GM19395 (cell line): ENCODE measurements around the gene ARRDC4.
A peak's percentile ranks its signal among the peaks of the same experiment; 100 is the strongest.

Experiments
- ATAC-seq: cut with Tn5 transposase; IDR thresholded peaks from one replicate; pipeline ENCODE4 v1.9.1; 2021; ENCODE audit warnings: mild to moderate bottlenecking, moderate library complexity; ENCODE audit not compliant: unreplicated experiment

ARRDC4 gene, protein sequence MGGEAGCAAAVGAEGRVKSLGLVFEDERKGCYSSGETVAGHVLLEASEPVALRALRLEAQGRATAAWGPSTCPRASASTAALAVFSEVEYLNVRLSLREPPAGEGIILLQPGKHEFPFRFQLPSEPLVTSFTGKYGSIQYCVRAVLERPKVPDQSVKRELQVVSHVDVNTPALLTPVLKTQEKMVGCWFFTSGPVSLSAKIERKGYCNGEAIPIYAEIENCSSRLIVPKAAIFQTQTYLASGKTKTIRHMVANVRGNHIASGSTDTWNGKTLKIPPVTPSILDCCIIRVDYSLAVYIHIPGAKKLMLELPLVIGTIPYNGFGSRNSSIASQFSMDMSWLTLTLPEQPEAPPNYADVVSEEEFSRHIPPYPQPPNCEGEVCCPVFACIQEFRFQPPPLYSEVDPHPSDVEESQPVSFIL

DNA sequence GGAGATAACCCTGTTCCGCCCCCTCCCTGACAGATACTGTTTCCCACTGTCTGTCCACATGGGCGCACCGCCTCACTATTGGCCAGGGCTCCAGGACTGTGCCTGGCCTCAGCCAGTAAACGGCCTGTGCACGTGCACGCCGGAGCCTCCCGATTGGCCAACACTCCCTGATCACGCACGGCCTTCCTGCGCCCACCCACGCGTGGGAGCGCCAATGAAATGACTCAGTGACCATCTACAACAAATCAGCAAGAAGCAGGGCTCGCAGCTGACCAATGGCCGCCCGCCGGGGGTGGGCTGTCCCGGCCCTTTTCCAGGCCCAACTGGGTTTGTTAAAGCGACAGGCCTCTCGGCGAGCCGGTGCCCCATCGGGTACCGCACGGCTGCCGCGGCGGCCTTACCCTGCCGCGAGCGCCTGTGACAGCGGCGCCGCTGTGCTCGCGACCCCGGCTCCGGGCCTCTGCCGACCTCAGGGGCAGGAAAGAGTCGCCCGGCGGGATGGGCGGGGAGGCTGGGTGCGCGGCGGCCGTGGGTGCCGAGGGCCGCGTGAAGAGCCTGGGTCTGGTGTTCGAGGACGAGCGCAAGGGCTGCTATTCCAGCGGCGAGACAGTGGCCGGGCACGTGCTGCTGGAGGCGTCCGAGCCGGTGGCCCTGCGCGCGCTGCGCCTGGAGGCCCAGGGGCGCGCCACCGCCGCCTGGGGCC is at the start of gene ARRDC4:
Gene ARRDC4 (plus strand): TSS at position 340 of the 703 bp plus-strand sequence. CDS start 159 bp downstream, at position 499.
- peak; percentile 91 for ATAC-seq

DNA sequence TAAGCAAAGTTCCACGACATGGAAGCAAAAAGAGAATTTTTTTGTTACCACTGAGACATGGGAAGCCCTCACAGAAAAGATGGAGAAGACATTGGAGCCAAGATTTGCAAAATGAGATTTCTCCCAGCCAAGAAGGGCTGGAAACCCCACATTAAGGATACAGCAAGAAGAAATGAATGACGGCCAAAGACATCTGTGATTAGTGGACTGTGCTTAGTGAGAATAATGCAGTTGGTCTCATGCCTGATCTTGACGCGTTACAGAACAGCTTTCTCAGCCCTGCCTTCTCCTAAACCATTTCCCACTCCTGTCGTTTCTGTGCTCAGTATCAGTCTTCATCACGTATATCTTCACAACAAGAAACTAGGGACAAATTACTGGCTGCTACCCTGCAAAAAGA is 45.8 kb upstream of the ARRDC4 start:
- ATAC-seq = no peak

DNA sequence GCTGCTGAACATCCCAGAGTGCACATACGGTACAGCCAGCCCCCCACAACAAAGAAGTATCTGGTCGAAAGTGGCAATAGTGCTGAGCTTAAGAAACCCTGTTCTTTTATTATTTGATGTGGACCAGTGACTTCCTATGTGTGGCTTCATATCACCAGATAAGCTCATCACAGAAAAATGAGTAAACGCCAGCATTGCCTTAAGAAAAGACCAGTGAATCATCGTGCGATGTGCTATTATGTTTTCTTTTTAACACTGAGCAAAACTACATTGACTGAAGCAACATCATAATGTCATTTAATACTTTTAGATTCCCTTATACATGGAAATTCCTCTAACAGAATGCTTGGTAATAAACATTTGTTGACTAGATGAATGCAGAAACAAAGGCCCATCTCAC is 45.2 kb upstream of the ARRDC4 start:
- no peak for ATAC-seq

DNA sequence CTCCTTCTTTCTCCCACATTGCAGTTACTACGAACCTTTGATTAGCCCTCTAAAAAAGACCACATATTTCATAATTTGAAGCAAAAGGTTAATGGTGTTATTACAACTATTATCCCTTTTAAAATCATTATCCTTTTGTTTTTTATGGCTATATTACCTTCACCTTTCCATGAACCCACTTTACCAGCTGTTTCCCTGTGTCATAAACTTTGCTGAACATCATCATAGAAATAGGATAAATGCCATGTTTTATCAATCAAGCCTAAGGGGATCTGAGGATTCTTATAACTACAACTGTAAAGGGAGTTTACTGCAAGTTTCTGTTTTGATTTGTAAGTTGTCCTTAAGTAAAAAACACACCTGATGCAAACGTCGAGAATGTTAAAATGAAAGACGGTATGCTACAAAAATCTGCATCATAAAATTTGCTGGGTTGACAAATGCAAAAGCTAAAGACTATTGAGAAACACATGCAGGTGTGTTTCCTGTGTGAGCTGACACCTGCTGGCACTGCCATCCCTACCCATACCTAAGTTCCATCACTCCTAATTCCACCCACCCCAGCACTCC is 39.1 kb upstream of the ARRDC4 start:
- no peak for ATAC-seq

DNA sequence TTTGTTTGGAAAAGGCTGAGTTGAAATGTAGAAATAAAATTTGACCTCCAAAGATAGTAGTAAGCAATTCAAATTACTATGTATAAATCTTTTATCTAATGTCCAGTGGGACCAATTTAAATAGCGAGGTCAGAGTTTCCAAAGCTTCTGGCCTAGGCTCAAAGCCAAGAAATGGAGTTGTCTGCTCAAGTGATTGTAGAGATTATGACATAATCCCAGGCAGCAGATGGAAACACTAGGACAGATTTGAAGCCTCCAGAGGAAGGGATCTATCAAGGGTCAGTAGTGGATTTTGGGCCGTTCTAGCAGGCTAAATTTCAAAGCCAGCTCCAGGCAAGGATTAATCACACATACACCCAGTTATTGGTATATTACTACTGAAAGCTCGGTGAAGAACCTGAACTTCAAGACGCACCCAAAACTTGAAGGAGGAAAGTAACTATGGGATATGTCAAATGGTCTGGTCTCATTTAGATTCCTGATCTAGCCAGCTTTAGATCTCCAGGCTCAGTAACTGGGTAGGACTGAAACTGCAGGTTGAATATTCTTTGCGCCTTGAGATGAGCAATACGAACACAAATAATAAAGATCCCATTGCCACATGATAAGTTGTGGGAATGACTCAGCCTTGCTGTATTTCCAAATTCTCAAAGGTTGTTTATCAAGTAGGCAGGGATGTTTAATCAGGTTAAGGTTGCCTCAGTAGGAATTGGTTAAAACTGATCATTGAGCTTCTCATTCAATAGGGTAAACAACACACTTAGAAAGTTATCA is 30.9 kb upstream of the ARRDC4 start:
- no peak for ATAC-seq

DNA sequence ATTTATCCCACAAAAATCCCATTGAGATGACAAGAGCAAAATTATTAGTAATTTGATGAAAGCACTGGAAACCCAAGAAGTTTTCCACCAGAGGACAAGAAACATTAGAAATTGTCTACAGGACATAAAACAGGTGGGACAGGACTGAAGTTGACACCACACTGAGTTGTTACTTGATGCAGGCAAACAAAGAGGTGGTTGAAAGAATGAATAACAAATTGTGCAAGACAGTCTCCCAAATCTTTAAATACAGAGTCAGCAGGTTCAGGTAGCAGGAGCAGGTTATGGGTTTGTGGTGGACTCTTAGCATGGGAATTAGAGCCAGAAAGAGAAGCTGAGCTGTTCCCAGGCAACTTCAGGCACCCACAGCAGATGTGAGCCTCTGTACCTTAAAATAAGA is 30.3 kb upstream of the ARRDC4 start:
- no peak for ATAC-seq

DNA sequence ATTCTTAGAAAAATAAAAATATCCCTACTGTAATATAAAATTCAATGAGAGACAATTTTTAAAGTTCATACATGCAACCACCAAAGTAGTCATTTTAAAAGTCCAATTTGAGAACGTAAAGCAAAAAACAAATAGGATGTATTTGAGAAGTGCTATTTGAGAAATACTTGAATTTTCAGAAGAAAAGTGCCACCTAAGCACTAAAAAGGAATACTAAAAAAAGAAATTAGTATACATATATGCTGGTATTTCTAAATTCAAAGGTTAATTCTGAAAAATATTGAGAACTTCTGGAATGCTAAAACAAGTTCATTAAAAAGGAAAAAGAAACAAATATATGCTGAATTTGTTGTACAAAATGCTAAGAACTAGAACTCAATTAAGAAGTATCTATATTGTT is 29.2 kb upstream of the ARRDC4 start:
- ATAC-seq = no peak

DNA sequence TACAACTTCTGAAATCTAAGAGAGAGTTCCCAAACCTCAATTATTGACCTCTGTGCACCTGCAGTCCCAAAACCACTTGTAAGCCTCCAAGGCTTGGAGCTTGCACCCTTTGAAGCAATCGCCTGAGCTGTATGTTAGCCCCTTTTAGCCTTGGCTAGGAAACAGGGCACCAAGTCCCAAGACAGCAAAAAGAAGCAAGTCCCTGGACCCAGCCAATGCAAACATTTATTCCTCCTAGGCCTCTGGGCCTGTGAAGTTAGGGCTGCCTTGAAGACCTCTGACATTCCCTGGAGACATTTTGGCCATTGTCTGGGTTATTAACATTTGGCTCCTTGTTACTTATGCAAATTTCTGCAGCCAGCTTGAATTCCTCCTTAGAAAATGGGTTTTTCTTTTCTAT is 26.9 kb upstream of the ARRDC4 start:
- ATAC-seq = no peak

DNA sequence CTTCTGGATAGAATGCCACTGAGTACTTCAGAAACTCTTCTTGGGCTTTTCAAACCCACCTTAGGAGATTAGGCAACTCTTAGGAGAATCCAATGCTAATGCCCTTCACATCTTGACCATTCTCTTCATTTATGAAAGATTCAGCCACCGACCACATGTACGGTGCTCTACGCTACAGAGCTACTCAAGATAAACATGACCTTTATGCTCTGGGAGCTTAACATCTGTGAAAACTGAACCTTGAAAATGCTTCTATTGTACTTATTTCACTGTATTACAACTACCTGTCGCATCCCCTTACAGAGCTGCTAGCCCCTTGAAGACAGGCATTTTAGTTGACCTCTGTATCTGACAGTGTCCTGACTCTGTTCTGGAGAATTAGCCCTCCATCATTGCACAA is 19.5 kb upstream of the ARRDC4 start:
- ATAC-seq = no peak

DNA sequence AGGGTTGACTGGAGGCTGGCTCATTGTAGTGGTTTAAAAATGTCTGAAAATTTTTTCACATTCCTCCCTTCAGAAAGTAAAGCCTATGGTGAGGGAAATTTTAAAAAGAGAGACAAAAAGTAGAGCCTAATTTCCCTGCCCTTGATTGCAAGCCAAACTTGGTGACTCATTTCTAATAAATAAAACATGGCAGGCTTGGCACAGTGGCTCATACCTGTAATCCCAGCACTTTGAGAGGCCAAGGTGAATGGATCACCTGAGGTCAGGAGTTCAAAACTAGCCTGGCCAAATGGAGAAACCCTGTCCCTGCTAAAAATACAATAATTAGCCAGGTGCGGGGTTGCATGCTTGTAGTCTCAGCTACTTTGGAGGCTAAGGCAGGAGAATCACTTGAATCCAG is 18.9 kb upstream of the ARRDC4 start:
- no peak for ATAC-seq

DNA sequence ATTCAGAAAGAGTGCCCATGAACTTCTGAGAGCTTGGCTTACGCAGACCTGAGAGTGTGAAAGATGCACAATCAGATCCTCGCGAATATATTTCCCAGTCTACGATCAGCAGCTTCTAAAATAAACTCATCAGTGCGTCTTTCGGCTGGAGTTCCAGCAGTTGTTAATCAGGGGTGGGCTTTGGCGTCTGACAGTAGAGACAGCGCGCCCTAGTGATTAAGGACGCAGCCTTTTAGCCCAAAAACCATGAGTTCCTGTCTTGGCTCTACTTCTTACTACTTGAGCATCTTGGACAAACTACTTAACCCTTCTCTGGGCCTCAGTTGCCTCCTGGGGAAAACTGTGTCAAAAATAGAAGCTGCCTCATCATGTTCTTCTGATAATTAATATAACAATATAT is 15.8 kb upstream of the ARRDC4 start:
- ATAC-seq = no peak

DNA sequence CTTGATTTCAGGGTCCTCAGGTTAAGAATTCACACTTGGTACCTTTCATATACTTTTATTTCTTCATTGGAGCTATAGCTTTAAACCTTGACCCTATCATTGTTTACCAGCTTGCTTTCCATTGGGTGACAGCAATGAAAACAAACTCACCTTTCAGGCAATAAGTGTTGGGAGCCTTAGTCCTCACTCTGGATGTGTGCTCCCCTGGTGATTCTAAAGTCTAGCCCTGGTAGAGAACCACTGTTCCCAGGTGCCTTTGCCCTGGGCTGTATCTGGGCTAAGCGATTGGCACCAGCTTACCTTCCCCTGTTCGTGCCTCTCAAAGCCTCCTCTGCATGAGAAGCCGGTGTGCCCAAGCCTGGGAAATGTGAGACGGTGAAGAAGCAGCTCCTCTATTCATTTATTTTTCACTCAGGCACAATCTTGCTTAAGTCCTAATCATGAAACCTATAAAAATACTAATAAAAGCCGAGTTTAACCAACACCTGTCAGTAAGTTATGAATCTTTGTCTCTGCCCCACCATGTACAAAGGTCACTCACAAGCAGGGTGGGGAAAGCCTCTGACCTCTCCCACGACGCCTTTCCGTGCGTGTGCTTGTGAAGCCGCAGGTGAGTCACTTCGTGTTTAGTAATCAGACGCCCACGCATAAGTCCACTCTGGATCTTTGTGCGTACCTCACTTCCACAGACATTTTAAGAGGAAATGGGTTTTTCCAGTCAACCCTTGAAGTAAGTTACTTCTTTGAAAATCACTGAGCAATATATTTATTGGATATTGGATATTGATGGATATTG is 12.8 kb upstream of the ARRDC4 start:
- no peak for ATAC-seq

DNA sequence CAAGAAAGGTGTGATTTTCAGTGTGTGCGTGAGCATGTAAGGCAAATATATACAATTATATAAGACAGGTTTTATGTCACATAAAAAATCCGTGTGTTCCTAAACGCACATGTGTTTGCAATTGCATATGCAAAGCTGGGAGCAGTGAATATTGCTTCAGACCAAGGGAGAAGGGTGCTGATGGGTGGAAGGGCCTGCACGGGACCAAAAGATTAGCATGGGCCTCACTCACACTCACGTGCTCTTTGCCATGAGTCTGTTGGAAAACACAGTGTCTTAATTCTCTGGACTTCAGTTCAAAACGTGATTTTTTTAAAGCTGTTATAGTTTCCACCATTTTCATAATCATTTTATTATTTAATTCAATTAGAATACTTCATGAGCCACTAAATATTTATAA is 7.2 kb upstream of the ARRDC4 start:
- no peak for ATAC-seq

DNA sequence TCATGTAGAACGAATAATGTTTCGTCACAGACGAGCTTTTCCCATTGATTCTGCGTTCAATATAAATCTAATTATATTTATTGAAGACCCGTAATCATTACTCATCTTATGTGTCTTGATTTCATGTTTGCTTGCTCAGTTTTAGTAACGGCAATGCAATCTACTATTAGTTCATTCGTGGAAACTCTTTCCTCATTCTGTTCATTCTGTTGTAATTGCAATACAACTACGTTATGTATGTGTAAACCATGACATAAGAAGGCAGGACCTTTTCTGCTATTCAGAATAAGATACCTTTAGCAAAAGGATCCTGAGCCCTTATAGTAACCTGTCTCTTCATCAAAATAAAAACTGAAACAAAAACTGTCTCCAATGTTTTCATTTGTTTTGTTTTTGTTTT is 6.8 kb upstream of the ARRDC4 start:
- ATAC-seq = no peak

DNA sequence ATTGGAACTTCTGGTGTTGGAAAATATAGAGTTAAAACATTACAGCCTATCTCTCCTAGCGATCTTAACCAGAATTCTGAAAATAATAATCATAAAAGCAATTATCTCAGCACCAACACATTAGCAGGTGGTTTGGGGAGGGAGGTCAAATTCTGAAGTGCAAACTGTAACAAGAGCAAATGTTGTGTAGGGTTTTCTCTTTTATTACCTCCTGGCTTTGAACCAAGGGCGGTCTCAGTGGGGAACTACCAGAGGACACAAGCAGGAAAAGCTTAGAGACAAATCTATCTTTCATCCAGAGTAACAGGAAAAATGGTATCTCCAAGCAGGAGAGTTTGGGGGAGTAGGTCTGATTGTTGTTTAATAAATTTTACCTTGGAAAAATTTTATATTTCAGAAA is 5.5 kb upstream of the ARRDC4 start:
- no peak for ATAC-seq

DNA sequence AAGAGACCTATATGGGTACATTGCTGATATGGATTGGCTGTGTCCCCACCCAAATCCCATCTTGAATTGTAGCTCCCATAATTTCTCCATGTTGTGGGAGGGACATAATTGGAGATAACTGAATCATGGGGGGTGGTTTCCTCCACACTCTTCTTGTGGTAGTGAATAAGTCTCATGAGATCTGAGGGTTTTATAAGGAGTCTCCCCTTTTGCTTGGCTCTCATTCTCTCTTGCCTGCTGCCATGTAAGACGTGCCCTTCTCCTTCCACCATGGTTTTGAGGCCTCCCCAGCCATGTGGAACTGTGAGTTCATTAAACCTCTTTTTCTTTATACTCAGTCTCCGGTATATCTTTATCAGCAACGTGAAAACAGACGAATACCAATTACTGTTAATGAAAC is 5.0 kb upstream of the ARRDC4 start:
- no peak for ATAC-seq

DNA sequence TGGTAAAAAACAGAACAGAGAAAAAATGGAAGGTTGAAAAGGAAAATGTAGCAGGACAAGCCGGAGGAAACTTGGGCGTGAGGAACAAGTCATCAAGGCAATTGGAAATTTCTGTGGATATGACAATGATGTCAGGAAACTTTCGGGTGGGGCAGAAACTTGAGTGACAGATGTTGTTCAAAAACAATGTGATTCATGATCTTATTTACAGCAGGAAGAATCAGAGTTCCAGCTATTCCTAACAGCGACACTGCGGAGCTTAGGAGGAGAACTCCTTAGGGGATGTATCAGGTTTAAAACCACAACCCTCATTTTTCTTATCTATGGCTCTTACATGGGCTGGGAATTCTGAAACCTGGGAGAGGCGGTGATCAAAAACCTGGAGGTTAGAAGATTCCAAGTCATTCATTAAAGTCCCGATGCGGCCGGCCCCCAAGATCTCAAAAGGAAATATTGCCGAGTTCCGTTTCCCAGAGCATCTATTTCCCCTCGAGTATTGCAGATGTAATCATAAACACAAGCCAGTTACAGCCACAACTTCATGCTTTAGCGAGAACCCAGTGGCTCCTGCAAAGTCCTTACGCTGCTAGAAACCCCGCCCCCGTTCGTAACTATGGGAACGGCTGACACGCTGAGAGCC is 659 bp upstream of the ARRDC4 start:
- ATAC-seq = no peak

DNA sequence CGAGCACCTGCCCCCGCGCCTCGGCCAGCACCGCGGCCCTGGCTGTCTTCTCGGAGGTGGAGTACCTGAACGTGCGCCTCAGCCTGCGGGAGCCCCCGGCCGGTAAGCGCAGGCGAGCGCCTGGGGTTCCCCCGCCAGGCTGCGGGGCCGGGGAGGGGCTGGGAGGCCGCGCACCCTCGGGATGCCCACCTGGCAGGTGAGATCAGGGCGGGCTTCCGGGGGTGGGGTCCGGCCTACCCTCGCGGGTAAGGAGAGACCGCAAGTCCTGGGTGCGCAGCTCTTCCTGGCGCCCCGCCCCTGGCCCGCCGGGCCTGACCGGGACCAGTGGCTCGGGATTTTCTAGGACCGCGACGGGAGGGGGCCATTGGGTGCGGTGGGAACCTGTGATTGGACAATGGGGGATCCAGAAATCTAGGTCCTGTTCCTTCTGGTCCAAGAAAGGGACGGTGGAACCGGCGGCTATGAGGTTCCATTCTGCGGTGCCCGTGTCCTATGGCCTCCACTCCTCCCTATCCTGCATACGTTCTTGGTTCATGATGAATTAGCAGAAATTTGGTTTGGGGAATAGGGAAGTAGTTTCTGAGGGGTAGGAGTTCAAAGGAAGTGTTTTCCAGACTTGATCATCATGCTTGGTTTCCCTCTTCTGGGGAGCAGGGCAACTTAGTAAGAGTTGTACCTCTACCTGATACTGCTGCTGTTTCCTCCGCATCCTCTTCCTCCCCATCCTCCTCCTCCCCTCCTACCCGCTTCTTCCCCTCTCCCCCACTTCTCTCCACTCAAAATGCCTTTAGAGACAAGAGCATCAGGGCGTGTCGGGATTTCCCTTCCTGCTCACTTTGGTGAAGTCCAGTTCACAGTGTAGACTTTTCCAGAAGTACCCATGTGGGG is 808 bp downstream of the ARRDC4 start:
- ATAC-seq = no peak

DNA sequence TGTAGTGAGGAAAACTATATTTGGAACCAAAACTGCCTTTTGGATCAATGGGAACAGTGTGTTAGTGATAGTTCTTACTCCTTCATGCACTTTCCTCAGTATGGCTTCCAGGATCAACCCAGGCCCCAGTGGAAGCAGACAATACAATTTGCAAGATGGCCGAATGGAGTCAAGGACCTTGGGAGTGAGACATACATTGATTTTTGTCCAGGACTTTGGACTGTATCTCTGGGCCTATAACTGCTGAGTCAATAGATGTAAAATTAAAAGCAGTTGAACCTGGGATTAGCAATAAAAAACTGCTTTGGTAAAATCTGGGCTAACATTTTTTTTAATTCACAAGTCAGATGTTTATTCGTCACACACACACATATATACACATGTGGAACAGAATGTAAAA is 1.8 kb downstream of the ARRDC4 start:
- ATAC-seq = no peak
